HEK293 (cell line): ENCODE data around the gene SH3TC1.

ENCODE experiments used
- CTCF ChIA-PET: fragments of 350-600 bp; formaldehyde crosslinking; extraction: SDS; loops from one replicate; lab custom pipeline; 2021; ENCODE audit warnings: antibody characterized with exemption; lab: Yijun Ruan, JAX
- POLR2A ChIA-PET: fragments of 300-600 bp; formaldehyde crosslinking; extraction: SDS; loops from one replicate; lab custom pipeline; 2020; ENCODE audit warnings: antibody characterized with exemption, inconsistent platforms; lab: Yijun Ruan, JAX
- H3K27ac ChIP-seq: fragments of 200-500 bp; sonication (Bioruptor generic); 2 replicates; pipeline ENCODE4 v1.5.1; 2014; ENCODE audit warnings: low read depth, low read length, control low read depth, inconsistent platforms; ENCODE audit errors: extremely low read depth
- H3K36me3 ChIP-seq, 2 experiments: fragments of 200-500 bp in 1 of 2; sonication (Bioruptor generic) in 1 of 2; 1 replicate in 1 of 2; 2 replicates in 1 of 2; pipeline ENCODE4 v1.5.1; 2014 to 2017; ENCODE audit warnings: inconsistent platforms in 2 of 2, low read length in 2 of 2; ENCODE audit not compliant: control insufficient read depth in 2 of 2, insufficient read depth in 1 of 2
- H3K4me1 ChIP-seq: fragments of 200-500 bp; sonication (Bioruptor generic); 2 replicates; pipeline ENCODE4 v1.5.1; 2014; ENCODE audit warnings: mild to moderate bottlenecking, low read length, inconsistent platforms; ENCODE audit not compliant: control insufficient read depth, insufficient read depth
- H3K4me3 ChIP-seq: 2 replicates; pipeline ENCODE4 v1.5.1; 2011; ENCODE audit warnings: low read depth, mild to moderate bottlenecking, control low read depth, low read length, moderate library complexity
- H3K9me3 ChIP-seq: fragments of 200-500 bp; sonication (Bioruptor generic); 2 replicates; pipeline ENCODE4 v1.5.1; 2014; ENCODE audit warnings: low read depth, low read length, inconsistent platforms; ENCODE audit not compliant: control insufficient read depth, insufficient read depth
- GLIS2 ChIP-seq: fragments of 450-650 bp; formaldehyde crosslinking; IDR thresholded peaks from 2 replicates; pipeline ENCODE4 v1.5.1; 2016; ENCODE audit warnings: missing biosample characterization, missing genetic modification characterization
- HOXC10 ChIP-seq: sonication (generic); formaldehyde crosslinking; IDR thresholded peaks from 2 replicates; pipeline ENCODE4 v1.8.1; 2023; ENCODE audit warnings: mild to moderate bottlenecking, missing genetic modification reagents
- REPIN1 ChIP-seq: fragments of 450-650 bp; formaldehyde crosslinking; IDR thresholded peaks from 2 replicates; pipeline ENCODE4 v1.5.1; 2017; ENCODE audit warnings: missing biosample characterization, missing genetic modification characterization, low read depth
- YY1 ChIP-seq: fragments of 450-650 bp; formaldehyde crosslinking; IDR thresholded peaks from 2 replicates; pipeline ENCODE4 v1.5.1; 2018; ENCODE audit warnings: missing biosample characterization, missing genetic modification characterization
- ZIC2 ChIP-seq: fragments of 450-650 bp; formaldehyde crosslinking; IDR thresholded peaks from 2 replicates; pipeline ENCODE4 v1.5.1; 2016; ENCODE audit warnings: missing biosample characterization, missing genetic modification characterization
- ZNF202 ChIP-seq: fragments of 450-650 bp; formaldehyde crosslinking; IDR thresholded peaks from 2 replicates; pipeline ENCODE4 v1.5.1; 2016; ENCODE audit warnings: missing biosample characterization, missing genetic modification characterization, borderline replicate concordance
- ZNF266 ChIP-seq: fragments of 450-650 bp; formaldehyde crosslinking; IDR thresholded peaks from 2 replicates; pipeline ENCODE4 v1.5.1; 2016; ENCODE audit warnings: missing biosample characterization, missing genetic modification characterization, low read depth
- ZNF394 ChIP-seq: fragments of 450-650 bp; formaldehyde crosslinking; IDR thresholded peaks from 2 replicates; pipeline ENCODE4 v1.5.1; 2016; ENCODE audit warnings: missing biosample characterization, missing genetic modification characterization, mild to moderate bottlenecking, moderate library complexity, borderline replicate concordance
- ZNF629 ChIP-seq: fragments of 450-650 bp; formaldehyde crosslinking; IDR thresholded peaks from 2 replicates; pipeline ENCODE4 v1.5.1; 2017; ENCODE audit warnings: missing biosample characterization, missing genetic modification characterization
- ZNF707 ChIP-seq: fragments of 450-650 bp; formaldehyde crosslinking; IDR thresholded peaks from 2 replicates; pipeline ENCODE4 v1.5.1; 2016; ENCODE audit warnings: missing biosample characterization, missing genetic modification characterization
- ZNF791 ChIP-seq: fragments of 450-650 bp; formaldehyde crosslinking; IDR thresholded peaks from 2 replicates; pipeline ENCODE4 v1.5.1; 2016; ENCODE audit warnings: missing biosample characterization, missing genetic modification characterization
- TF ChIP-seq, protein P1 (sequence below): fragments of 450-650 bp; formaldehyde crosslinking; IDR thresholded peaks from 2 replicates; pipeline ENCODE4 v1.5.1; 2016; ENCODE audit warnings: missing biosample characterization, missing genetic modification characterization
- TF ChIP-seq, protein P2 (sequence below): fragments of 450-650 bp; formaldehyde crosslinking; IDR thresholded peaks from 2 replicates; pipeline ENCODE4 v1.5.1; 2017; ENCODE audit warnings: missing biosample characterization, missing genetic modification characterization
- TF ChIP-seq, protein P3 (sequence below): fragments of 450-650 bp; formaldehyde crosslinking; IDR thresholded peaks from 2 replicates; pipeline ENCODE4 v1.5.1; 2016; ENCODE audit warnings: missing biosample characterization, missing genetic modification characterization

The SH3TC1 gene

DNA sequence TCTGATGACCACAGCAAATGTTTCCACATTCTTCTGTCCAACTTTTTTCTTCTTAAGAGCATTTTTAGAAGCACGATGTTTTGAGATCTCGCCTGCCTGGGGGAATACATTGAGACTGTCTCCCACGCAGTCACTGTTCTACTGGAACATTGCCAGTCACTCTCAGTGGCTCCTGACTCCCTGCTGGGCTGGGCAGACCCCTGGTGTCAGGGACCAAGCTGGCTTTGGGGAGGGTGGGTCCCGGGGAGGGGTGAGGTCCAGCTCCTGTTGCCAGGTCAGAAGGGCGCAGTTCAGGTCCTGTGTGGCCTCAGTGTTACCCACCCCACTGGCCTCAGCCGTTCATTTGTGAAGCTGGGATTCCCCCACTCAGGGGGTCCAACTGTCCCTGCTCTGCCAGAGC, 21.5 kb upstream of the SH3TC1 start:
- no peaks in the 10 kb centered on the region for H3K36me3 ChIP-seq
- POLR2A ChIA-PET: interaction anchor here (0.6 to 1.1 kb wide), 2 partner anchors 13 to 21 kb away, joined by 3 read pairs; partner anchors contain the start of gene SH3TC1

DNA sequence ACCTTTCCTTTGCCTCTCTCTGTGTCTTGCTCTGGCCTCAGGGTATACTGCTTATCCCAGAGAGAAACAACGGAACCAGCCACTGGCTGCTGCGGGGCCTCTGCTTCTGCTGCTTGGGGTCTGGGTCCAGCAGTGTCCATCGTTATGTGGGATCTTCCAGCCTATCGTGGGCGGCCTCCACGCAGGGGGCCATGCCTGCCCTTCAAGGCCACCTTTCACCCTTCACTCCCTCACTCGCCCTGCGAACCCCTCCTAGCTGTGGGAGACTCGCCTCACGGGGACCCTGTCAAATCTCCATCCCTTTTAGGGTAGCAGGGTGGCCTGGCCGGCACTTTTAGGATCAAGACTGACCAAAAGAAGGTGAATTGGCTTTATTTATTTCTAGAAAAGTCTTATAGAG, 21.1 kb upstream of the SH3TC1 start:
- no peaks in the 10 kb centered on the region; the same call in 1 of the 2 replicates for H3K4me1 ChIP-seq
- TF ChIP-seq ZNF791 (tag by site-specific recombination) (no peak), ZNF394 (tag by site-specific recombination) (no peak), HOXC10 (no peak), REPIN1 (no peak)
- TF ChIP-seq, protein P1, sequence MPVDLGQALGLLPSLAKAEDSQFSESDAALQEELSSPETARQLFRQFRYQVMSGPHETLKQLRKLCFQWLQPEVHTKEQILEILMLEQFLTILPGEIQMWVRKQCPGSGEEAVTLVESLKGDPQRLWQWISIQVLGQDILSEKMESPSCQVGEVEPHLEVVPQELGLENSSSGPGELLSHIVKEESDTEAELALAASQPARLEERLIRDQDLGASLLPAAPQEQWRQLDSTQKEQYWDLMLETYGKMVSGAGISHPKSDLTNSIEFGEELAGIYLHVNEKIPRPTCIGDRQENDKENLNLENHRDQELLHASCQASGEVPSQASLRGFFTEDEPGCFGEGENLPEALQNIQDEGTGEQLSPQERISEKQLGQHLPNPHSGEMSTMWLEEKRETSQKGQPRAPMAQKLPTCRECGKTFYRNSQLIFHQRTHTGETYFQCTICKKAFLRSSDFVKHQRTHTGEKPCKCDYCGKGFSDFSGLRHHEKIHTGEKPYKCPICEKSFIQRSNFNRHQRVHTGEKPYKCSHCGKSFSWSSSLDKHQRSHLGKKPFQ (tag by site-specific recombination): no peak
- TF ChIP-seq, all 188 proteins: peak for 0
- ChIA-PET POLR2A (no interaction called here), CTCF (interaction anchor here (0.6 to 4.4 kb wide), 8 partner anchors 10 to 233 kb away, joined by 3 to 47 read pairs (median 4); no protein-coding TSS in a partner anchor)
- no peak overlapping the region for H3K4me3 ChIP-seq
- H3K27ac ChIP-seq: no peak overlapping the region
- no peaks in the 10 kb centered on the region for H3K36me3 ChIP-seq
- H3K9me3 ChIP-seq: no peaks in the 10 kb centered on the region

More for the DNA sequence above, 21.5 kb upstream of the SH3TC1 start:
- H3K27ac ChIP-seq: no peak overlapping the region
- no peak overlapping the region for H3K4me3 ChIP-seq
- H3K4me1 ChIP-seq: no peaks in the 10 kb centered on the region
- CTCF ChIA-PET: interaction anchor here (0.5 to 4.4 kb wide), 23 partner anchors 9 to 240 kb away, joined by 3 to 47 read pairs (median 5); partner anchors contain the start of gene SH3TC1
- TF ChIP-seq ZIC2: 0 out of 2 replicates have a peak, but pooled peaks have one; percentile 15
- TF ChIP-seq, protein P2, sequence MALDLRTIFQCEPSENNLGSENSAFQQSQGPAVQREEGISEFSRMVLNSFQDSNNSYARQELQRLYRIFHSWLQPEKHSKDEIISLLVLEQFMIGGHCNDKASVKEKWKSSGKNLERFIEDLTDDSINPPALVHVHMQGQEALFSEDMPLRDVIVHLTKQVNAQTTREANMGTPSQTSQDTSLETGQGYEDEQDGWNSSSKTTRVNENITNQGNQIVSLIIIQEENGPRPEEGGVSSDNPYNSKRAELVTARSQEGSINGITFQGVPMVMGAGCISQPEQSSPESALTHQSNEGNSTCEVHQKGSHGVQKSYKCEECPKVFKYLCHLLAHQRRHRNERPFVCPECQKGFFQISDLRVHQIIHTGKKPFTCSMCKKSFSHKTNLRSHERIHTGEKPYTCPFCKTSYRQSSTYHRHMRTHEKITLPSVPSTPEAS (tag by site-specific recombination): no peak
- H3K9me3 ChIP-seq: no peaks in the 10 kb centered on the region

DNA sequence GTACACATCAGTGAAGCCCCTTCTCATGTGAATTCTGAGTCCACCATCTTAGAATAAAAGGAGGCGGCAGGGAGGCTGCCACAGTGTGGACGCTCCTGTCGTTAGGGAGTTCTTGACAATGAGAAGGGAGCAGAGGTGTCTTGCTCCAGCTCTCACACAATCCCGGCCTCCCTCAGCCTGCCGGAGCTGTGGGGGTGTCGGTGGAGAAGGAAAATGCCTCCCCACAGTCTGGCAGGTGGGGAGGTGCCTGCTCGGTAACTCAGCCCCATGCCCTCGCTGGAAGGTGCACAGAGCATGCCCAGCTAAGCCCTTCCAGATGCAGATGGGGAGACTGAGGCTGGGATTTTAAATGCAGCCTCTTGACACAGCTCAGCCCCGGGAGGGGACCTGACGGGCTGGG, 20.0 kb upstream of the SH3TC1 start:
- TF ChIP-seq, protein P3, sequence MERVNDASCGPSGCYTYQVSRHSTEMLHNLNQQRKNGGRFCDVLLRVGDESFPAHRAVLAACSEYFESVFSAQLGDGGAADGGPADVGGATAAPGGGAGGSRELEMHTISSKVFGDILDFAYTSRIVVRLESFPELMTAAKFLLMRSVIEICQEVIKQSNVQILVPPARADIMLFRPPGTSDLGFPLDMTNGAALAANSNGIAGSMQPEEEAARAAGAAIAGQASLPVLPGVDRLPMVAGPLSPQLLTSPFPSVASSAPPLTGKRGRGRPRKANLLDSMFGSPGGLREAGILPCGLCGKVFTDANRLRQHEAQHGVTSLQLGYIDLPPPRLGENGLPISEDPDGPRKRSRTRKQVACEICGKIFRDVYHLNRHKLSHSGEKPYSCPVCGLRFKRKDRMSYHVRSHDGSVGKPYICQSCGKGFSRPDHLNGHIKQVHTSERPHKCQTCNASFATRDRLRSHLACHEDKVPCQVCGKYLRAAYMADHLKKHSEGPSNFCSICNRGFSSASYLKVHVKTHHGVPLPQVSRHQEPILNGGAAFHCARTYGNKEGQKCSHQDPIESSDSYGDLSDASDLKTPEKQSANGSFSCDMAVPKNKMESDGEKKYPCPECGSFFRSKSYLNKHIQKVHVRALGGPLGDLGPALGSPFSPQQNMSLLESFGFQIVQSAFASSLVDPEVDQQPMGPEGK (tag by site-specific recombination): no peak
- TF ChIP-seq ZNF202 (tag by site-specific recombination) (no peak), ZNF629 (tag by site-specific recombination) (no peak), REPIN1 (no peak), ZNF707 (no peak), ZNF266 (no peak)
- TF ChIP-seq, all 188 proteins: peak for 0
- Histone ChIP-seq H3K9me3 (no peaks in the 10 kb centered on the region), H3K4me1 (no peaks in the 10 kb centered on the region; the same call in 1 of the 2 replicates), H3K4me3 (no peak overlapping the region), H3K36me3 (no peaks in the 10 kb centered on the region), H3K27ac (no peak overlapping the region)
- ChIA-PET POLR2A (no interaction called here), CTCF (interaction anchor here (4.4 kb wide), 1 partner anchor 14 kb away, joined by 47 read pairs; no protein-coding TSS in a partner anchor)

DNA sequence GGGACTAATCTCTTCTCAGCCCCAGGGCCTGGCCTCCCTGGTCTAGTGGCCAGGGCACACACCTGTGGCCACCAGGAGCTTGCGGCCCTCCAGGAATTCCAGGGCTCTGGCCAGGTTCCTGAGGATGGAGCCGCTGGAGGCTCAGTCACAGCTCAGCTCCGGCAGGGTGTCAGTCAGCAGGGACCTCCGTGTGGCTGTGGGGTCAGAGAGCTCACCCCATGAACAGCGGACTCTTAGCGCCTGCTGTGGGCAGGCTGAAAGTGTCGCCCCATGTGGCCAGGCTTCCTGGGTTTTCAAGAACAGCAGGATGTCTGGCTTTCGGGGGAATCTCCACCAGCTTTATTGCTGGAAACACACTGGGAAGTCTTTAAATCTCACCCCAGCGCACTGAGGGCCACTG, 19.3 kb upstream of the SH3TC1 start:
- TF ChIP-seq GLIS2 (tag by site-specific recombination): peak; percentile 51
- no peak for TF ChIP-seq YY1
- peak; percentile 99 for TF ChIP-seq ZIC2
- CTCF ChIA-PET: interaction anchor here (0.7 to 0.9 kb wide), 2 partner anchors 55 to 58 kb away, joined by 3 read pairs; no protein-coding TSS in a partner anchor
- Histone ChIP-seq H3K9me3 (no peaks in the 10 kb centered on the region), H3K4me1 (no peaks in the 10 kb centered on the region; the same call in 1 of the 2 replicates), H3K27ac (no peak overlapping the region), H3K36me3 (no peaks in the 10 kb centered on the region), H3K4me3 (no peak overlapping the region)
- POLR2A ChIA-PET: no interaction called here
